Keratinocyte (primary cell): ENCODE measurements around the gene COL11A1. TPM values are rescaled to one million over a fixed set of nuclear protein-coding genes. Genes with fewer than 3 reads are reported as not detected.

ENCODE experiments used
- DNase-seq: peaks from one replicate; pipeline ENCODE4 v3.0.0-alpha.2; 2011; ENCODE audit warnings: low read depth, missing footprints, low spot score
- FAIRE-seq: peaks from 2 replicates; lab custom pipeline; 2011; peaks lifted over from hg19 to GRCh38; lab: Jason Lieb, UNC
- H2AFZ ChIP-seq: 2 replicates; pipeline ENCODE4 v1.6.0; 2012; ENCODE audit warnings: low read length, control low read depth, inconsistent platforms; ENCODE audit not compliant: control insufficient read depth
- H3K27ac ChIP-seq: 2 replicates; pipeline ENCODE4 v1.5.1; 2011; ENCODE audit warnings: low read length; ENCODE audit not compliant: control insufficient read depth, insufficient read depth
- H3K27me3 ChIP-seq: 3 replicates; pipeline ENCODE4 v1.6.0; 2011; ENCODE audit warnings: low read length; ENCODE audit not compliant: control insufficient read depth, insufficient read depth; ENCODE audit errors: extremely low read depth
- H3K36me3 ChIP-seq, 2 experiments: 2 replicates in 1 of 2; 3 replicates in 1 of 2; pipeline ENCODE4 v1.5.1; 2011; ENCODE audit warnings: low read length in 2 of 2, mild to moderate bottlenecking in 1 of 2; ENCODE audit not compliant: control insufficient read depth in 2 of 2, insufficient read depth in 2 of 2; ENCODE audit errors: extremely low read depth in 1 of 2
- H3K4me1 ChIP-seq: 3 replicates; pipeline ENCODE4 v1.5.1; 2011; ENCODE audit warnings: low read length; ENCODE audit not compliant: control insufficient read depth, insufficient read depth; ENCODE audit errors: extremely low read depth
- H3K4me2 ChIP-seq: 3 replicates; pipeline ENCODE4 v1.6.0; 2011; ENCODE audit warnings: low read depth, low read length; ENCODE audit not compliant: control insufficient read depth, insufficient read depth; ENCODE audit errors: extremely low read depth
- H3K4me3 ChIP-seq, 3 experiments: fragments of 200-600 bp in 1 of 3; sonication (generic) in 1 of 3; 2 replicates in 2 of 3; 3 replicates in 1 of 3; pipeline ENCODE4 v1.5.1; 2011 to 2016; ENCODE audit warnings: low read length in 3 of 3, mild to moderate bottlenecking in 3 of 3, control low read depth in 2 of 3, inconsistent platforms in 1 of 3, low read depth in 1 of 3, mixed read lengths in 1 of 3, mixed run types in 1 of 3, moderate library complexity in 1 of 3; ENCODE audit not compliant: control insufficient read depth in 2 of 3, insufficient read depth in 2 of 3; ENCODE audit errors: extremely low read depth in 1 of 3
- H3K79me2 ChIP-seq: 2 replicates; pipeline ENCODE4 v1.6.0; 2012; ENCODE audit warnings: low read length; ENCODE audit not compliant: control insufficient read depth, insufficient read depth
- H3K9ac ChIP-seq: 3 replicates; pipeline ENCODE4 v1.6.0; 2011; ENCODE audit warnings: low read length; ENCODE audit not compliant: control insufficient read depth, insufficient read depth; ENCODE audit errors: extremely low read depth
- H3K9me1 ChIP-seq: 3 replicates; pipeline ENCODE4 v1.6.0; 2011; ENCODE audit warnings: low read length; ENCODE audit not compliant: control insufficient read depth, insufficient read depth; ENCODE audit errors: extremely low read depth
- H3K9me3 ChIP-seq: 2 replicates; pipeline ENCODE4 v1.5.1; 2012; ENCODE audit warnings: low read depth, low read length; ENCODE audit not compliant: control insufficient read depth
- H4K20me1 ChIP-seq: 3 replicates; pipeline ENCODE4 v1.6.0; 2011; ENCODE audit warnings: low read length; ENCODE audit not compliant: control insufficient read depth, insufficient read depth; ENCODE audit errors: extremely low read depth
- CTCF ChIP-seq, 3 experiments: IDR thresholded peaks in 1 of 3; conservative IDR thresholded peaks in 1 of 3; optimal IDR thresholded peaks in 1 of 3; 2 replicates in 2 of 3; 3 replicates in 1 of 3; pipeline versions ENCODE3 to v1.5.1; 2011; ENCODE audit warnings: low read length in 3 of 3, mild to moderate bottlenecking in 3 of 3, moderate library complexity in 2 of 3, control low read depth in 1 of 3, inconsistent platforms in 1 of 3; ENCODE audit not compliant: insufficient read depth in 2 of 3; ENCODE audit errors: extremely low read depth in 1 of 3
- EZH2 ChIP-seq: IDR thresholded peaks from one replicate; pipeline ENCODE4 v1.6.1; 2012; ENCODE audit warnings: inconsistent platforms, mild to moderate bottlenecking, low read length, moderate library complexity
- dilution Hi-C: fragments of 300-500 bp; cut with MboI; formaldehyde crosslinking; loops from one replicate; pipeline ENCODE4 v1.7.0; 2020; ENCODE audit warnings: low sequenced_read_pairs; ENCODE audit not compliant: extremely low pct_ligation_motif_present
- polyA plus RNA-seq, 5 experiments: library from polyadenylated mRNA; depleted of rRNA in 3 of 5; stranded (reverse) in 3 of 5; stranded (forward) in 1 of 5; unstranded in 1 of 5; fragments of >200 nt; gene quantifications; 1 replicate in 1 of 5; 2 replicates in 3 of 5; 3 replicates in 1 of 5; pipeline versions ENCODE4 v1.2.1 to v1.2.3, GENCODE V29; 2011 to 2012; ENCODE audit warnings: missing spikeins in 2 of 5, low read depth in 1 of 5, low replicate concordance in 1 of 5

COL11A1 gene
- polyA plus RNA-seq, 1 donor (not counting 4 experiments of a cell fraction or from before 2014, with no cell fraction given), result 0.37 TPM

DNA sequence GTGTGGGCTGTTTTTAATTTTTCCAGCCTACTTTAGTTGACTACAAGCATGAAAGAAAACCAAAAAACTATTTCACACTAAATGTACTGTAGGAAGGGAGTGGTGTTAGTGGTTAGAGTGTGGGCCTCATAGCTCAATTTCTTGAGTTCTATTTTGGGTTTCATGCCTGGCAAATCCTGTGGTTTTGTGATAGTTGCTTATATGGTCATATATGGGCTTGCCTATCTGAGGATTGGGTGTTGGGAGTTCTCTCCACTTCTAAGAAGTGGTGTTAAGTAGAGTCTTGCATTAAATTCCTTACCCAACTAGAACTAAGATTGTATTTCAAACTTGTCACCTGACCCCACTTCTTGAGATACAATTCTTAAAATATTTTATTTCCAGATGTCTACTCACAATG lies 37.8 kb upstream of the COL11A1 start:
- TF ChIP-seq CTCF (optimal IDR thresholded peaks at IDR 0.05 in 1 of 3, IDR thresholded peaks at IDR 0.05 in 1 of 3, conservative IDR thresholded peaks at IDR 0.05 in 1 of 3; ENCODE audit: extremely low read depth in 1 of 3, insufficient read depth in 2 of 3, low read length in 3 of 3) (no peak), EZH2 (no peak)

GRCh38 chr1:103145449-103145848 lies 37.1 kb upstream of the COL11A1 start:
- Histone ChIP-seq H3K36me3 (no peaks in the 10 kb centered on the region), H3K9ac (no peak overlapping the region), H3K4me1 (no peaks in the 10 kb centered on the region), H4K20me1 (no peaks in the 10 kb centered on the region), H3K9me3 (no peaks in the 10 kb centered on the region), H3K9me1 (no peaks in the 10 kb centered on the region), H3K79me2 (no peaks in the 10 kb centered on the region), H3K4me2 (no peak overlapping the region), H3K4me3 (no peak overlapping the region), H3K27ac (no peak overlapping the region), H2AFZ (no peak overlapping the region), H3K27me3 (no peaks in the 10 kb centered on the region)
- no peak for DNase-seq
- FAIRE-seq, result no peak
- dilution Hi-C loops, result no loop called here
- TF ChIP-seq EZH2 (no peak), CTCF (optimal IDR thresholded peaks at IDR 0.05 in 1 of 3, IDR thresholded peaks at IDR 0.05 in 1 of 3, conservative IDR thresholded peaks at IDR 0.05 in 1 of 3; ENCODE audit: extremely low read depth in 1 of 3, insufficient read depth in 2 of 3, low read length in 3 of 3) (no peak)

More for the DNA sequence above, 37.8 kb upstream of the COL11A1 start:
- no peaks in the 10 kb centered on the region for H3K36me3 ChIP-seq
- H2AFZ ChIP-seq, result no peak overlapping the region
- dilution Hi-C loops, result no loop called here
- no peaks in the 10 kb centered on the region for H3K79me2 ChIP-seq
- DNase-seq, result no peak
- no peaks in the 10 kb centered on the region for H3K27me3 ChIP-seq
- H4K20me1 ChIP-seq, result no peaks in the 10 kb centered on the region
- H3K4me3 ChIP-seq, result no peak overlapping the region
- no peak for FAIRE-seq
- H3K4me2 ChIP-seq, result no peak overlapping the region
- H3K9ac ChIP-seq, result no peak overlapping the region
- no peaks in the 10 kb centered on the region for H3K9me3 ChIP-seq
- H3K9me1 ChIP-seq, result no peaks in the 10 kb centered on the region
- H3K4me1 ChIP-seq, result no peaks in the 10 kb centered on the region
- no peak overlapping the region for H3K27ac ChIP-seq
